Fibroblast of lung (primary cell): Measurements from ENCODE around the gene LARP4B. TPM values are rescaled to one million over a fixed set of nuclear protein-coding genes. Genes with fewer than 3 reads are reported as not detected.

Experiments
- DNase-seq, 2 donors: peaks; one replicate each; pipeline versions ENCODE4 v3.0.0 to v3.0.0-alpha.2; 2010; ENCODE audit warnings: low read depth in 2 of 2
- H2AFZ ChIP-seq: 2 replicates; pipeline ENCODE4 v1.5.1; 2012; ENCODE audit warnings: low read length, control low read depth, inconsistent platforms
- H3K27ac ChIP-seq: 2 replicates; pipeline ENCODE4 v1.5.1; 2011; ENCODE audit warnings: low read length, control low read depth; ENCODE audit not compliant: insufficient read depth
- H3K27me3 ChIP-seq: 2 replicates; pipeline ENCODE4 v1.5.1; 2011; ENCODE audit warnings: mild to moderate bottlenecking, low read length; ENCODE audit not compliant: control insufficient read depth, insufficient read depth
- H3K36me3 ChIP-seq: 2 replicates; pipeline ENCODE4 v1.5.1; 2011; ENCODE audit warnings: low read length; ENCODE audit not compliant: control insufficient read depth, insufficient read depth
- H3K4me1 ChIP-seq: 2 replicates; pipeline ENCODE4 v1.5.1; 2011; ENCODE audit warnings: low read length; ENCODE audit not compliant: control insufficient read depth, insufficient read depth; ENCODE audit errors: extremely low read depth
- H3K4me2 ChIP-seq: 2 replicates; pipeline ENCODE4 v1.5.1; 2011; ENCODE audit warnings: low read length, control low read depth; ENCODE audit not compliant: insufficient read depth; ENCODE audit errors: extremely low read depth
- H3K4me3 ChIP-seq, 4 experiments: fragments of 200-600 bp in 1 of 4; sonication (generic) in 1 of 4; replicated peaks in 1 of 4; 2 replicates each; pipeline ENCODE4 v1.5.1; 2011 to 2016; ENCODE audit warnings: low read length in 4 of 4, low read depth in 3 of 4, mild to moderate bottlenecking in 3 of 4, control low read depth in 2 of 4, inconsistent platforms in 1 of 4, mixed read lengths in 1 of 4; ENCODE audit not compliant: insufficient read depth in 1 of 4; ENCODE audit errors: control extremely low read depth in 1 of 4
- H3K79me2 ChIP-seq: 2 replicates; pipeline ENCODE4 v1.5.1; 2012; ENCODE audit warnings: mild to moderate bottlenecking, low read length, inconsistent platforms; ENCODE audit not compliant: control insufficient read depth, insufficient read depth
- H3K9ac ChIP-seq: 2 replicates; pipeline ENCODE4 v1.5.1; 2011; ENCODE audit warnings: mild to moderate bottlenecking, low read length, control low read depth; ENCODE audit not compliant: insufficient read depth
- H3K9me3 ChIP-seq: 2 replicates; pipeline ENCODE4 v1.5.1; 2012; ENCODE audit warnings: low read depth, low read length; ENCODE audit not compliant: control insufficient read depth, insufficient read depth
- H4K20me1 ChIP-seq: 2 replicates; pipeline ENCODE4 v1.5.1; 2011; ENCODE audit warnings: low read length; ENCODE audit not compliant: control insufficient read depth, insufficient read depth; ENCODE audit errors: extremely low read depth
- CTCF ChIP-seq, 2 donors: IDR thresholded peaks in 1 of 2; conservative IDR thresholded peaks in 1 of 2; 1 replicate in 1 of 2; 2 replicates in 1 of 2; pipeline ENCODE4 v1.5.1; 2011 to 2012; ENCODE audit warnings: low read length in 2 of 2, control low read depth in 1 of 2, inconsistent platforms in 1 of 2, low read depth in 1 of 2, mild to moderate bottlenecking in 1 of 2
- EZH2 ChIP-seq: IDR thresholded peaks from 2 replicates; pipeline ENCODE4 v1.5.1; 2012; ENCODE audit warnings: low read length, control low read depth, mild to moderate bottlenecking; ENCODE audit errors: missing control alignments
- polyA plus RNA-seq, 2 donors: library from polyadenylated mRNA; depleted of rRNA in 1 of 2; stranded (reverse) in 1 of 2; unstranded in 1 of 2; fragments of >200 nt; gene quantifications; 2 replicates each; pipeline ENCODE4 v1.2.1, GENCODE V29; 2011 to 2012; ENCODE audit warnings: missing spikeins in 1 of 2
- total RNA-seq: library from RNA; depleted of rRNA; stranded (reverse); fragments of >200 nt; gene quantifications from 2 replicates; pipeline ENCODE4 v1.2.1, GENCODE V29; 2014

Gene LARP4B
- total and polyA plus RNA-seq, 2 donors (not counting 1 experiment from before 2014, with no cell fraction given) = 25.4 to 38.6 TPM

GRCh38 chr10:846126-846685 is 85.3 kb downstream of the LARP4B start:
- Histone ChIP-seq H3K27ac (no peak overlapping the region), H3K36me3 (peaks cover 6% of the 10 kb centered on the region), H3K4me2 (no peak overlapping the region), H2AFZ (no peak overlapping the region), H3K4me3 (no peak overlapping the region), H3K9ac (no peak overlapping the region), H4K20me1 (no peaks in the 10 kb centered on the region), H3K9me3 (no peaks in the 10 kb centered on the region), H3K4me1 (no peaks in the 10 kb centered on the region), H3K27me3 (no peaks in the 10 kb centered on the region), H3K79me2 (peaks cover 36% of the 10 kb centered on the region)
- no peak for TF ChIP-seq CTCF (conservative IDR thresholded peaks at IDR 0.05 in 1 of 2, IDR thresholded peaks at IDR 0.05 in 1 of 2; ENCODE audit: low read depth in 1 of 2, low read length in 2 of 2)
- TF ChIP-seq EZH2 = no peak
- no peak for DNase-seq

- Histone ChIP-seq H2AFZ (no peak overlapping the region), H3K9me3 (no peaks in the 10 kb centered on the region), H4K20me1 (no peaks in the 10 kb centered on the region), H3K4me2 (no peak overlapping the region), H3K9ac (no peak overlapping the region), H3K27me3 (no peaks in the 10 kb centered on the region), H3K79me2 (peaks cover 39% of the 10 kb centered on the region), H3K36me3 (peaks cover 6% of the 10 kb centered on the region), H3K4me1 (no peaks in the 10 kb centered on the region), H3K27ac (no peak overlapping the region), H3K4me3 (no peak overlapping the region)
- TF ChIP-seq CTCF (conservative IDR thresholded peaks at IDR 0.05 in 1 of 2, IDR thresholded peaks at IDR 0.05 in 1 of 2; ENCODE audit: low read depth in 1 of 2, low read length in 2 of 2) = no peak
- no peak for TF ChIP-seq EZH2
- DNase-seq = no peak
Measured at GRCh38 chr10:845526-845925, 86.0 kb downstream of the LARP4B start.

GRCh38 chr10:844552-844951 is 87.0 kb downstream of the LARP4B start:
- H2AFZ ChIP-seq = no peak overlapping the region
- H3K27me3 ChIP-seq = no peaks in the 10 kb centered on the region
- H3K36me3 ChIP-seq = peaks cover 10% of the 10 kb centered on the region
- no peak overlapping the region for H3K9ac ChIP-seq
- H3K4me1 ChIP-seq = no peaks in the 10 kb centered on the region
- DNase-seq = peak; percentile 15 to 77
- H3K79me2 ChIP-seq = peaks cover 33% of the 10 kb centered on the region
- no peak overlapping the region for H3K4me3 ChIP-seq
- no peak overlapping the region for H3K4me2 ChIP-seq
- no peak overlapping the region for H3K27ac ChIP-seq
- no peak for TF ChIP-seq CTCF (conservative IDR thresholded peaks at IDR 0.05 in 1 of 2, IDR thresholded peaks at IDR 0.05 in 1 of 2; ENCODE audit: low read depth in 1 of 2, low read length in 2 of 2)
- TF ChIP-seq EZH2 = no peak
- no peaks in the 10 kb centered on the region for H4K20me1 ChIP-seq
- no peaks in the 10 kb centered on the region for H3K9me3 ChIP-seq
